IMR-90 (cell line): Measurements from ENCODE around the gene SHB. TPM values are rescaled to one million over a fixed set of nuclear protein-coding genes. Genes with fewer than 3 reads are reported as not detected.
A peak's percentile ranks its signal among the peaks of the same experiment; 100 is the strongest.

Experiments used
- ATAC-seq: fragments of 200-7000 bp; cut with Tn5 transposase; 2 replicates; pipeline ENCODE4 v1.9.1; 2020; ENCODE audit warnings: low read depth, mild to moderate bottlenecking, moderate library complexity
- BruUV-seq: library from RNA; stranded (reverse); fragments of 400-500 nt; replicated peaks from 2 replicates; lab custom pipeline; 2021; lab: Mats Ljungman, UMichigan
- CTCF ChIA-PET: fragments of 300-600 bp; formaldehyde crosslinking; extraction: SDS; loops from one replicate; lab custom pipeline; 2021; ENCODE audit warnings: antibody characterized with exemption; lab: Yijun Ruan, JAX
- POLR2A ChIA-PET: fragments of 300-600 bp; sonication (Branson Sonifier 250); formaldehyde crosslinking; loops from one replicate; lab custom pipeline; 2022; ENCODE audit warnings: antibody characterized with exemption; ENCODE audit not compliant: unreplicated experiment; lab: Charles Lee
- DNase-seq: peaks from one replicate; pipeline ENCODE4 v3.0.0; 2013
- H2AFZ ChIP-seq: replicated peaks from 2 replicates; pipeline ENCODE3; 2013; ENCODE audit warnings: low read length, mild to moderate bottlenecking; ENCODE audit not compliant: poor library complexity
- H2AK5ac ChIP-seq: 2 replicates; pipeline ENCODE4 v1.6.1; 2013; ENCODE audit warnings: low read depth, low read length, inconsistent platforms
- H2AK9ac ChIP-seq: replicated peaks from 2 replicates; pipeline ENCODE3; 2013; ENCODE audit warnings: mild to moderate bottlenecking, low read depth, low read length, moderate library complexity; ENCODE audit not compliant: poor library complexity
- H2BK120ac ChIP-seq: 2 replicates; pipeline ENCODE4 v1.6.1; 2013; ENCODE audit warnings: low read depth, low read length, inconsistent platforms
- H2BK15ac ChIP-seq: 3 replicates; pipeline ENCODE4 v1.6.1; 2013; ENCODE audit warnings: low read depth, low read length, inconsistent platforms
- H2BK20ac ChIP-seq: 2 replicates; pipeline ENCODE4 v1.6.1; 2013; ENCODE audit warnings: low read depth, mild to moderate bottlenecking, inconsistent platforms, low read length, moderate library complexity
- H2BK5ac ChIP-seq: 2 replicates; pipeline ENCODE4 v1.6.1; 2013; ENCODE audit warnings: mild to moderate bottlenecking, low read depth, low read length, inconsistent platforms; ENCODE audit not compliant: poor library complexity, severe bottlenecking
- H3K14ac ChIP-seq: replicated peaks from 2 replicates; pipeline ENCODE4 v1.6.1; 2013; ENCODE audit warnings: low read depth, low read length, inconsistent platforms
- H3K18ac ChIP-seq: 2 replicates; pipeline ENCODE4 v1.6.1; 2013; ENCODE audit warnings: low read depth, low read length, control low read depth
- H3K23ac ChIP-seq: 2 replicates; pipeline ENCODE4 v1.6.1; 2013; ENCODE audit warnings: low read depth, low read length, inconsistent platforms
- H3K27ac ChIP-seq: 2 replicates; pipeline ENCODE4 v1.5.1; 2013; ENCODE audit warnings: mild to moderate bottlenecking, control low read depth, low read length; ENCODE audit not compliant: insufficient read depth
- H3K27me3 ChIP-seq: 2 replicates; pipeline ENCODE4 v1.6.1; 2013; ENCODE audit warnings: low read length; ENCODE audit not compliant: control insufficient read depth, insufficient read depth
- H3K36me3 ChIP-seq: 2 replicates; pipeline ENCODE4 v1.6.1; 2013; ENCODE audit warnings: low read length, mixed read lengths; ENCODE audit not compliant: control insufficient read depth, insufficient read depth
- H3K4ac ChIP-seq: 2 replicates; pipeline ENCODE4 v1.6.1; 2013; ENCODE audit warnings: low read depth, low read length, inconsistent platforms
- H3K4me1 ChIP-seq: 2 replicates; pipeline ENCODE4 v1.6.1; 2013; ENCODE audit warnings: low read length, mixed read lengths; ENCODE audit not compliant: control insufficient read depth, insufficient read depth
- H3K4me2 ChIP-seq: 2 replicates; pipeline ENCODE4 v1.6.1; 2013; ENCODE audit warnings: low read depth, mild to moderate bottlenecking, control low read depth, low read length, moderate library complexity
- H3K4me3 ChIP-seq: 2 replicates; pipeline ENCODE4 v1.5.1; 2013; ENCODE audit warnings: low read depth, mild to moderate bottlenecking, control low read depth, low read length, moderate library complexity; ENCODE audit not compliant: insufficient read depth
- H3K56ac ChIP-seq: 2 replicates; pipeline ENCODE4 v1.6.1; 2013; ENCODE audit warnings: low read length, inconsistent platforms; ENCODE audit not compliant: insufficient read depth; ENCODE audit errors: extremely low read depth
- H3K79me1 ChIP-seq, 2 experiments: 2 replicates each; pipeline ENCODE4 v1.6.1; 2013; ENCODE audit warnings: low read length in 2 of 2, inconsistent platforms in 1 of 2, low read depth in 1 of 2
- H3K9ac ChIP-seq: 2 replicates; pipeline ENCODE4 v1.6.1; 2013; ENCODE audit warnings: low read depth, low read length, control low read depth
- H3K9me1 ChIP-seq: 2 replicates; pipeline ENCODE4 v1.6.1; 2013; ENCODE audit warnings: low read length, inconsistent platforms; ENCODE audit not compliant: insufficient read depth
- H3K9me3 ChIP-seq: 2 replicates; pipeline ENCODE4 v1.6.1; 2013; ENCODE audit warnings: low read length; ENCODE audit not compliant: control insufficient read depth, insufficient read depth
- H4K20me1 ChIP-seq: 2 replicates; pipeline ENCODE4 v1.6.1; 2013; ENCODE audit warnings: low read length, inconsistent platforms; ENCODE audit not compliant: insufficient read depth
- H4K5ac ChIP-seq: 2 replicates; pipeline ENCODE4 v1.6.1; 2013; ENCODE audit warnings: mild to moderate bottlenecking, low read depth, low read length, control low read depth
- H4K8ac ChIP-seq, 2 experiments: 2 replicates each; pipeline ENCODE4 v1.6.1; 2013; ENCODE audit warnings: low read depth in 2 of 2, low read length in 2 of 2, control low read depth in 1 of 2, inconsistent platforms in 1 of 2
- H4K91ac ChIP-seq: 2 replicates; pipeline ENCODE4 v1.6.1; 2013; ENCODE audit warnings: low read depth, low read length, inconsistent platforms; ENCODE audit not compliant: insufficient read depth
- NFE2L2 ChIP-seq: fragments of 150-350 bp; IDR thresholded peaks from 2 replicates; pipeline ENCODE4 v1.6.1; 2016; ENCODE audit warnings: low read depth, mild to moderate bottlenecking, low read length
- POLR2A ChIP-seq: IDR thresholded peaks from 2 replicates; pipeline ENCODE4 v1.6.1; 2012; ENCODE audit warnings: mild to moderate bottlenecking, low read depth, low read length
- WGBS, 2 experiments: methylation state at CpG; one replicate each; pipeline versions ENCODE4 v1.1.5 to v1.1.7; 2013; ENCODE audit warnings: missing lambda C conversion rate in 2 of 2; ENCODE audit not compliant: insufficient read length in 1 of 2; ENCODE audit errors: extremely low coverage in 2 of 2; 5-methylcytosine and 5-hydroxymethylcytosine counted together
- dilution Hi-C: fragments of 300-500 bp; cut with HindIII; formaldehyde crosslinking; loops from one replicate; pipeline ENCODE4 v1.14.3; 2018; ENCODE audit warnings: low sequenced_read_pairs; ENCODE audit not compliant: unreplicated experiment
- in situ Hi-C: fragments of 300-500 bp; cut with MboI; formaldehyde crosslinking; loops from 3 replicates; pipeline ENCODE4 v1.14.3; 2019; ENCODE audit warnings: low sequenced_read_pairs, inconsistent platforms, mixed read lengths
- intact Hi-C: fragments of 100-400 bp; cut with micrococcal nuclease; formaldehyde crosslinking; loops from 2 replicates; pipeline ENCODE4 v1.10.0; 2022
- polyA plus RNA-seq, 3 experiments: library from polyadenylated mRNA; depleted of rRNA; stranded (reverse); fragments of >200 nt; gene quantifications; 2 replicates each; pipeline ENCODE4 v1.2.3, GENCODE V29; 2012; ENCODE audit warnings: low replicate concordance in 1 of 3
- total RNA-seq: library from RNA; depleted of rRNA; stranded (reverse); fragments of >200 nt; gene quantifications from 2 replicates; pipeline ENCODE4 v1.2.3, GENCODE V29; 2012

SHB gene
- total and polyA plus RNA-seq, 2 of the 4 experiments (the other 2 are of a cell fraction) = 6.1 to 20.4 TPM

DNA sequence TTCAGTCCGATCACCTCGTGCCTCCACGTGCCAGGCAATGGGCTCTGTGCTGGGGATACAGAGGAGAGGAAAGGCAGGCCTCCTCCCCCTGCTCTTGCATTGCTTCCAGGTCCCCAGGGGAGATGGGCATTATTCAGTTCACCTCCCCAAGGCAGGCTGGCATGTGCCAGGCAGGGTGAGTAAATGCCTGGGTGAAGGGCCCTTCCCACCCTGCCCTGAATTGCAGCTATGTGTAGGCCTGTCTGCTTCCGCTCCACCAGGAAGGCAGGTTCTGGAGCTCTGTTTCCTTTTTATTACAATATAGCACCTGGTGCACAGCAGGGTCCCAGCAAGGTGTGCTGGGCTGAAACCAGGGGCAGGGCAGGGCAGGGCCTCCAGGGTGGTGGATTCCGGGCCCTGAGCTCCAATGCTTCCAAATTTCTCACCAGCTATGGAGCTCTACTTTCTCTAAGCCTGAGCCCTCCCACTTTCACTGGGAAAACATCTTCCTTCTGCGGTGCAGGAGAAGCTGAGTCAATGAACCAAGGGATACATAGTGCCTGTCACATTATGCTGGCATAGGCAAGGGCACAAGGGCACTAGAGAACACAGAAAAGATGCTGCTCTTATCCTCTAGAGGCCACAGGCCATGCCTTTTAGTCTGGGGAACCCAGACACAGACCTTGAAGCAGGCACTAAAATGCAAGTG lies 42.0 kb downstream of the SHB start:
- H4K8ac ChIP-seq = peak overlapping the region; percentile 94 to 96
- H3K56ac ChIP-seq = peak overlapping the region; percentile 89
- no peaks in the 10 kb centered on the region for H3K9me3 ChIP-seq
- peak overlapping the region; percentile 91 for H2BK5ac ChIP-seq
- H3K4me1 ChIP-seq = peaks cover 61% of the 10 kb centered on the region
- H2AK9ac ChIP-seq = peak overlapping the region; percentile 90
- peaks cover 6% of the 10 kb centered on the region for H3K36me3 ChIP-seq
- no TSS peak for BruUV-seq
- peaks cover 53% of the 10 kb centered on the region for H4K20me1 ChIP-seq
- peak overlapping the region; percentile 69 for H3K9ac ChIP-seq
- H3K23ac ChIP-seq = peak overlapping the region; percentile 84
- H3K14ac ChIP-seq = peak overlapping the region; percentile 91
- H3K4me2 ChIP-seq = peak overlapping the region; percentile 51
- POLR2A ChIA-PET = no interaction called here
- ATAC-seq (no peak), DNase-seq (no peak)
- peak overlapping the region; percentile 52 for H2AFZ ChIP-seq
- H3K27ac ChIP-seq = peak overlapping the region; percentile 96
- H2BK15ac ChIP-seq = peak overlapping the region; percentile 97
- H3K27me3 ChIP-seq = no peaks in the 10 kb centered on the region
- H3K4ac ChIP-seq = peak overlapping the region; percentile 100
- peak overlapping the region; percentile 84 for H2BK120ac ChIP-seq
- WGBS, 2 experiments = 80% methylated on average over 2 of the region's 6 CpGs; no CpG with 5 or more reads in 1 of the 2 experiments
- H3K4me3 ChIP-seq = no peak overlapping the region
- peak overlapping the region; percentile 53 for H2BK20ac ChIP-seq
- peak overlapping the region; percentile 87 for H3K18ac ChIP-seq
- peaks cover 31 to 86% of the 10 kb centered on the region in 2 experiments for H3K79me1 ChIP-seq
- H2AK5ac ChIP-seq = peak overlapping the region; percentile 100
- TF ChIP-seq POLR2A = peak; percentile 34
- TF ChIP-seq NFE2L2 = no peak
- CTCF ChIA-PET = interaction anchor here (2.6 kb wide), 1 partner anchor 10 kb away, joined by 11 read pairs; no protein-coding TSS in a partner anchor
- in situ Hi-C loops = no loop called here
- peak overlapping the region; percentile 98 for H4K91ac ChIP-seq
- peak overlapping the region; percentile 89 for H4K5ac ChIP-seq
- peaks cover 57% of the 10 kb centered on the region for H3K9me1 ChIP-seq
- intact Hi-C loops = loop anchor here (2.0 kb wide), 3 partner anchors 20 to 544 kb away; no protein-coding TSS in a partner anchor
- dilution Hi-C loops = no loop called here
